HG02852 (cell line): ENCODE data around the gene COL4A2.
A peak's percentile ranks its signal among the peaks of the same experiment; 100 is the strongest.
"Not testable (repeated sequence)": the region's sequence is repeated elsewhere in the genome, so short reads cannot be mapped to it uniquely, and the experiment has no call there.

Source experiments
- ATAC-seq: cut with Tn5 transposase; IDR thresholded peaks from one replicate; pipeline ENCODE4 v1.9.1; 2021; ENCODE audit warnings: mild to moderate bottlenecking, moderate library complexity; ENCODE audit not compliant: unreplicated experiment

The COL4A2 gene

DNA sequence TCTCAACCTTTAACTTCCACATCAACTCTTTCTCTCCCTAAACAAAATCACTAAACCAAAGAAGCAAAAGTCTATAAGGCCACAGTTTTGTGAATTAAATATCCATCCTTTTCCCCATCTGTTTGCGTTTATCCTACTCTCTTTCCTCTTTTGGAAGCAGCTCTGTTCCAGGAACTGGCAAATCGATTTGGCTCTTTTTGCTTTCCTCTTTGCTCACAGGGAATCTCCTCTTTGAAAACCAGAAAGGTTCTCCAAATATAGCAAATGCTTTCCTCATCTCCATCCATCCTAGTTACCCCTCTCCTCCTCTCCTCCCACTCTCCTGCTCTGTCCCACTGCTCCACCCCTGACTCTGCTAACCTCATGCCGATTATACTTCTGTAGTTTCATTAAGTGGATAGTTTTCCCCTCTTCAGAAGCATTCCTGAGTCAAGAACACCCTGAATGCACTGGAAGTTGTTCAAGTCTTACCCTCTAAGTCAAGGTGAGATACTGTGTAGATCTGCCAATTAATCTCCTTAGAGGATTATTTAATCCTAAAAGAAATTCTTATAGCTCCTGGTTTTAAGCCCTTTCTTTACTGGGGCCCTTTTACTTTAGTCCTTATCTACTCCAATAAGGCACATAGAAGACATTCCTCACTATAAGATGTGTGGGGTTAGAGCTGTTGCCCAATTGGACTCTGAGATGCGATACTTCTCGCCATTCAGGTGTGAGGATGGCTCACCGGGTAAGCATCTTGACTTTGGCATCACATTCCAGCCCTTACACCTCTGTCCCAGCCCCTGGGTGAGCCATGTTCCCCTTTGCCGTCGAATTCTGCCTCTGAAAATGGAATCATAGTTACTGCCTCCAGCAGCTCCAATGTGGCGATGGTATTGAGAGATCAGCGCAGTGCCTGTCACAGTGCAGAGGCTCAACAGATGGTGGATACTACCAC lies 67.6 kb downstream of the COL4A2 start:
- ATAC-seq, result no peak

DNA sequence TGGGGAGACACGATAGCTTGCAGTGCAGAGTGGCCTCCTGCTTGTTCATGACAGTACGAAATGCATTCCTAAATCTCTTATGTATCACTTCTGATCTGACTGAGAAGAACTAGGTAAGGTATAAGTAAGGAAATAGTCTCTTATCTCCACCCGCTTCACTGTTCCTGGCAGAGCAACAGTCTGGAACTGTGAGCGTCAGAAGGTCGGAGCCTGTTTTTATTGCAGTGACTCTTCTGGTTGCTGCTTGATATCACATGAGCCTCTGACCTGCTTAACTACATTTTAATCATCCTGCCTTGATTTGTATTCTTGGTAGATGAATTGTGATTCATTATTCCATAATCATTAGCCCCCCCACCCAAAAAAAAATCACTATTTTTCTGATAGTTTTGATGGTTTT lies 69.0 kb downstream of the COL4A2 start:
- ATAC-seq, result no peak

DNA sequence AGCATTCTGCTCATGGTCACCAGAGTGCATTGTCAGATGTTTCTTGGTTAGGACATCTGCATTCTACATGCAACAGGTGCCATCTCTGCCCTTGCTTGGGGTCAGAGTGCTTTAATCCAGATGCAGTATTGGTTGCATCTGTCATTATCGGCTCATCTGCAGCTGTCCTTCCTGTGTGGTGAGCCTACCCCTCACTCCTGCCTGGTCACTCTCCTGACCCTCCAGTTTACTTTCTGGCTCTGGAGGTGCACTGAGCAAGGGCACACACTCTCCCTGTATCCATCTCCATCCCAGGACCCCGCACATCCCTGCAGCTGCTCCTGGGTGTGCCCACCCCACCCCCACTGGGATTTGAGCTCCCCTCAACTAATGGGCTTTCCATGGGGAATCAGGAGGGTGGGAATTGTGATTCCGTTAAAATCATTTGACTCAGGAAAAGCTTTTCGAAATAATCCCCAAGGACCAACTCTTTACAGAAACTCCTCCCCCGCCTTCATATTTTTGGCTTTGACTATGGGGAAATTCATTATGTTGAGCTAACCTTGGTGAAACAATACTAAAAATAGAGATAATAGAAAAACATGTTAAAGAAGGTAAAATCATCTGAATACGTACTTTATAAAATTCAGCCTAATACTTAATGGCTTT lies 70.2 kb downstream of the COL4A2 start:
- ATAC-seq, result no peak

DNA sequence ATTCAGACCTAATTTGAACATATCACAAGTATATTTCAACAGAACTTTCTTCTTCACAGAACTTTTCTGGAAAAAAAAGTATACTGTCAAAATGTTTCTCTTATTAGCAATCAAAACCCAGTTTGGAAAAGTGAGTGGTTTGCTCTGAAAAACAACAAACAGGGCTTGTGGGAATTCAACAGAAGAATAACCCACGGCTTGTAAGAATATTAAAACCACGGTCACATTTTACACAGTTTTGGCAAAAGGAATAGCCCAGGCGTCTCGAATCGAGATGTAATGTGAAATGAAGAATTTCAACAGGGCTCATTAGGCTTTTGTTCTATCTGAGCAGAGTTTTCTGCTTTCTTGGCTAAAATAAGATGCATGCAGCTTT lies 70.7 kb downstream of the COL4A2 start:
- no peak for ATAC-seq

DNA sequence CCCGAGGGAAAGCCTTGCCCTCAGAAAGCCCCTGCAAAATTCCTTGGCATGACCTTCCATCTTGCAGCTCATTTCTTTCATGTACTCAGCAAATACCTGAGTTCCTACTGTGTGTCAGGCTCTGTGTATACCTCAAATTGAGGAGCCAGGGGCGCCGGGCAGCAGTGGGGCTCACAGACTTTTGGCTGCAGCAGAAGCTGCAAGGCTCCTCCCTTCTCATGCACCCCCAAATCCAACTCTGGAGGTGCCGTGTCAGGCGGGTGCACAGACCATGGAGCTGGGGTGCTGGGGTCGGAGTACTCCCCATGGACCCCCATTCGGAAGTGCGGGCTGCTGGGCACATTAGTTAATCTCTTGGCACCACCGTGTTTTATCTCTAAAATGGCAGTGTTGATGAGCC lies 72.3 kb downstream of the COL4A2 start:
- ATAC-seq, result no peak

DNA sequence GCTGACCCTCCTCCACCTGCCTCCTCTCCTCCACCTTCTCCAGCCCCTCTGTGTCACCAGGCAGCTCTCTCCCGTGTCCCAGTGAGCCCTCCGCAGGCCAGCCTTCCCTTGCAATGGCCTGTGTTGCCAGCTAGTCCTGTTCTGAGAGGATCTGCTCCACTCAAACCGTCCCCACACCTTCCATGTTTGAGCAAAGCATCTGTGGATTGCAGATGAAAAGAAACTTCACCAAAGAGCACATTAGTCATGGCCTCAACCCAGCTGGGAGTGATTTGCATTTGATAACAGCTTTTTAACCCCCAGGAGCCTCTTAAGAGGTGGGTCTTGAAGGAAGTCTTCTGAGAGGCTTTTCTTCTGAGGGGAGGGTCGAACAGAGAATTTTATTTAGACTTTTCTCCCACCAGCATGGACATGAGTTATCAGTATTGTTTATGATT lies 72.8 kb downstream of the COL4A2 start:
- no peak for ATAC-seq

DNA sequence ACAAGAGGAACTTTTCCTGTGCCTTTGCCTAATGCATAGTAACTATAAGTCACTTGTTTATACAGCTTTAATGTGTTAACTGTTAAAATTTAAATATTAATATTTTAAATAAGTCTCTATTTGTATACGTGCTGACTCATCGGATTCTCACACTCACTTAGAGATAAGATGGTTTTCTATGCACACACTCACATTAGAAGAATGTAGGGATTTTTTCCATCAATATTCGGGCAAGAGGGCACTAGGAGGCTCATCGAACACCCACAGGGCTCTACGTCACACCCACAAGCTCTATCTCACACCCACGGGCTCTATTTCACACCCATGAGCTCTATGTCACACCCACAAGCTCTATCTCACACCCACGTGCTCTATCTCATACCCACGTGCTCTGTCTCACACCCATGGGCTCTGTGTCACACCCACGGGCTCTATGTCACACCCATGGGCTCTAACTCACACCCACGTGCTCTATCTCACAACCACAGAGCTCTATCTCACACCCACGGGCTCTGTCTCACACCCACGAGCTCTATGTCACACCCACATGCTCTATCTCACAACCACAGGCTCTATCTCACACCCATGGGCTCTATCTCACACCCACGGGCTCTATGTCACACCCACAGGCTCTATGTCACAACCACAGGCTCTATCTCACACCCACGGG lies 73.4 kb downstream of the COL4A2 start:
- ATAC-seq, result no peak

DNA sequence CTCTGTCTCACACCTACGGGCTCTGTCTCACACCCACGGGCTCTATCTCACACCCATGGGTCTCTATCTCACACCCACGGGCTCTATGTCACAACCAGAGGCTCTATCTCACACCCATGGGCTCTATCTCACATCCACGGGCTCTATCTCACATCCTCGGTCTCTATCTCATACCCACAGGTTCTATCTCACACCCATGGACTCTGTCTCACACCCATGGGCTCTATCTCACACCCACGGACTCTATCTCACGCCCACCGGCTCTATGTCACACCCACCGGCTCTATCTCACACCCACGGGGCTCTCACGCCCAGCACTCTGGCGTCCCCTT lies 73.9 kb downstream of the COL4A2 start:
- no peak for ATAC-seq

- no peak for ATAC-seq
Observed at GRCh38 chr13:110382229-110382628, 75.1 kb downstream of the COL4A2 start.

DNA sequence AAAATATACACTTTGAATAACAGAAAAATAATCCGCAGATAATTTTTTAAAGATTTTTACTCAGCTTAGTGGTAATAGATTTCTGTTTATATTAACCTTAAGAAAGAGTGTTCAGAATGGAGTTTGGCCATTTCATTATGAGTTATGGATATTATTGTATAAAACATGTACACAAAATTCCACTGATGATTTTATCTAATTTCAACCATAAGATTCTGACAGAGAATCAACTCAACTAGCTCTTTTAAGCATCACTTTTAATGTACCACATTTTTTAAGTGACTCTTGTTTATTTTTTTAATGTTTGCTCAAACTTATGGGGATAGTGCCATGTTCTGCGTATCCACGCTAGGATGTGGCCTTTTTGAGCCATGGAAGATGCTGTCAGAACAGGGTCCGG lies 75.7 kb downstream of the COL4A2 start:
- no peak for ATAC-seq

- ATAC-seq, result peak; percentile 93
Observed at GRCh38 chr13:110387451-110388107, 80.5 kb downstream of the COL4A2 start.

DNA sequence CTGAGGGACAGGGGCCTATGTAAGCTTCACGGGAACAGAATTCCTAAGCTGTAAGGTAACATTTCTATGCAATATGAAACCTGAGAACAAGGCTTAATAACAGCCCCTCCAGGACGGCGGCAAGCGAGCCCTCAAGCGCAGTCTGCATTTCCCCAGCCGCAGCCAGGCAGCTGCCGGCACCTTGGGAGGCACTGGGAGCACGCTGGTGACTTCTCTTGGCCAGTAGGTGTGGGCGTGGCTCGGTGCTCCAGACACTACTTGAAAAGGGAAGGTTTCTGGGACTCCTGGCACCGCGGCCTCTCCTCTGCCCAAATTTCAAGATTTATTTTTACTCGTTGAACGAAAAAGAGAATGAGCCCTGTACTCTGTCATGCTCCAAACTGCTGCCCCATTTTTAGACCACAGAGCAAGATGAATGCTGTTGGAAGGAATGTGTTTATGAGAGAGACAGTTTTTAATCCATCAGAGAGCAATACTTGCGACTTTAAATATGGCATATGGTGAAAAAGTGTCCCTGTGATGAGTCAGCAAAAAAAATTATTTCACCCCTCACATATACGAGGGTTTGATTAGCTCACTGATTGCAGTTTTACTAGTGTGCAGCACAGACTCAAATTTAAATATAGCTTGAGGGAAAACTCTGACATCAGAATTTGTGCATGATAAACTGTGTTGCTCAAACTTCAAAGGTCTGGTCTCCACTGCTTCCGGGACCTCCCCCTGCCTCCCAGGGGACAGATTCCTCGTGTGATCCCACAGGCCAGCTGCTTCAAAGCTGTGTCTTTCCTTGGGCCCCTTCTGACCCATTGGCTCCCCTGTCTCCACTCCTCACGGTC lies 81.2 kb downstream of the COL4A2 start:
- ATAC-seq, result no peak

DNA sequence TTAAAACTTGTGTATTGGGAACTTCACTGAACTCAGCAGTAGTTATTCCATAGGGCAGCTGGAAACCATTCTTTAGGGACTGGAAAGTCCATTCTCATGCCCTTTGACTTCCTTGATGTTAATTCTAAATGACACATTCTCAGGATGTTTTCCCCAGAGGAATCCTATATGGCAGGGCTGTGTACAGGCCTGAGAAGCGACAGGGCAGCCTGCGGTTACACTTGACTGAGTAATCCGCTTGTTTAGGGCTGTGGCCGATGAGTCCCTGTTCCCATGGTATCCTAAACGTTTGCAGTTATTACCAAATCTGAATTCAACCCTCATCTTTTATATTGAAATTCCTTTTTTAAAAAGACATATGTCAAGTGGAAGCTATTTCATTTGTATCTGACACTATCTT lies 83.5 kb downstream of the COL4A2 start:
- ATAC-seq, result no peak

GRCh38 chr13:110391273-110391672 lies 84.2 kb downstream of the COL4A2 start:
- ATAC-seq, result no peak

- ATAC-seq, result no peak
Observed at GRCh38 chr13:110392510-110393240, 85.6 kb downstream of the COL4A2 start.

DNA sequence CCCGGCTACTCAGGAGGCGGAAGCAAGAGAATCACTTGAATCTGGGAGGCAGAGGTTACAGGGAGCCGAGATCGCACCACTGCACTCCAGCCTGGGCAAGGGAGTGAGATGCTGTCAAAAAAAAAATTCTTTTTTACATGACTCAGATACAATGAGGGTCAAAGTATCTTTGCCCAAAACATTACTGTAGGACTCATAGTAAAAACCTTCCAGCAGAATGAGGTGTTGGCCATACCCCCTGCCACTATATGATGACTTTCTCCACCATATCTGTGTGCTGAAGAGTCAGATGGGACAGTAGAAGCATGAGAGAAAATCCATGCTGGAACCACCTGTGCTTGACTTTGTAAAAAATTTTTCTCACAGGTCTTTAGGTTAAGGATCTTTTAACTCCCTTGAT lies 86.7 kb downstream of the COL4A2 start:
- ATAC-seq, result no peak

DNA sequence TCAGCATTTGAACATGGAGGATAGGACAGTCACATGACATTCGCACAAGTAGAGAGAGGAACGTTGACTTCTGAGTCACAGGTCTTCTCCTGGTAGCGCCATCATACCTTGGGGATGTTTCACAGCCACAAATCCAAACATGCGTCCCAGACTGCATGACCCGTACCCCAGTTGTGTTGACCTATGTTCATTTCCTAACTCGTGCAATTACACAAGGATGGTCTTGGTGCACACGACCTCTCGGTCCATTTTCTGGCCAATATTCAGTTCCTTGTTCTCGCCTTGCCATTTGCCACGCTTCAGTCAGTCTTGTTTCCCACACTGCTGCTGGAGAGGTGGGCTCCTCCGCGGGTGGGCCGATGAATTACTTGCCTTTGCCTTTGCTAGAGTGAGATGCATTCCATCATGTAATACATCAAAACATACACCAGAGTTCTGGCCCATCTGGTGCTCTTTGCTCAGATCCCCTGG lies 87.3 kb downstream of the COL4A2 start:
- ATAC-seq, result no peak

DNA sequence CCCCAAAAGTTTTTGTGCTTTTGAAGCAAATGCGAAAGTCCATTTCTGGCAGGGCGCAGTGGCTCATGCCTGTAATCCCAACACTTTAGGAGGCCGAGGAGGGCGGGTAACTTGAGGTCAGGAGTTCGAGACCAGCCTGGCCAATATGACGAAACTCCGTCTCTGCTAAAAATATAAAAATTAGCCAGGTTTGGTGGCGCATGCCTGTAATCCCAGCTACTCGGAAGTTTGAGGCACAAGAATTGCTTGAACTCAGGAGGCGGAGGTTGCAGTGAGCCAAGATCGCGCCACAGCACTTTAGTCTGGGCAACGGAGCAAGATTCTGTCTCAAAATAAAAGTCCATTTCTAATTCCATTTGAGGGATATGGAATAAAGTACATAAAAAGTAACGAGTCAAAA lies 88.5 kb downstream of the COL4A2 start:
- ATAC-seq, result not testable (repeated sequence)

DNA sequence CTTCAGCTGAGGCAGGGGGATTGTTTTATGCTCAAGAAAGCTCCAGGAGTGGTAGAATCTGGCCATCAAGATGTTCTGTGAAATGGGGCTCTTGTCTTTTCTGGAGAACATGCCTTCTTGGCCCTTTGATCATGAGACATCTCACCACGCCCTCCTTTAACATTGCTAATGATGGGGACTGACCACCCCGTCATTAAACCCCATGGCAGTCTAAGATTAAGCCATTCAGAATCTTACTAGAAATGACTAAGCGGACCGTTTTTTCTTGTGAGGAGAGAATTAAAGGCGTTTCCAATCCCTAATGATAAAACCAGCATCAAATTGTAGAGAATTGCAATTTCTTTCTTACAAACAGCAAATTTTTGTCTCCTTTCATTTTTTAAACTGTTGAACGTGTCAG lies 89.4 kb downstream of the COL4A2 start:
- no peak for ATAC-seq

GRCh38 chr13:110396913-110397381 lies 89.9 kb downstream of the COL4A2 start:
- ATAC-seq, result no peak
